ENCODE data around the gene ENC1.
A peak's percentile ranks its signal among the peaks of the same experiment; 100 is the strongest.

The ENC1 gene

GRCh38 chr5:74608736-74609601 is 31.6 kb downstream of the ENC1 start:
- DNase-seq (ENCODE audit: low read depth in 2 of 2): no peak

- no peak for DNase-seq (ENCODE audit: low read depth in 2 of 2)
Observed at GRCh38 chr5:74605759-74606158, 34.8 kb downstream of the ENC1 start.

- DNase-seq (ENCODE audit: low read depth in 2 of 2): no peak
Observed at GRCh38 chr5:74603376-74603775, 37.2 kb downstream of the ENC1 start.

- no peak for DNase-seq (ENCODE audit: low read depth in 2 of 2)
Observed at GRCh38 chr5:74599148-74599547, 41.4 kb downstream of the ENC1 start.

- no peak for DNase-seq (ENCODE audit: low read depth in 2 of 2)
Observed at GRCh38 chr5:74598731-74599130, 41.8 kb downstream of the ENC1 start.

GRCh38 chr5:74596927-74597326 is 43.6 kb downstream of the ENC1 start:
- no peak for DNase-seq (ENCODE audit: low read depth in 2 of 2)

- DNase-seq (ENCODE audit: low read depth in 2 of 2): no peak
Observed at GRCh38 chr5:74595143-74595925, 45.2 kb downstream of the ENC1 start.

GRCh38 chr5:74594137-74595040 is 46.1 kb downstream of the ENC1 start:
- no peak for DNase-seq (ENCODE audit: low read depth in 2 of 2)

GRCh38 chr5:74589204-74590056 is 51.1 kb downstream of the ENC1 start:
- no peak for DNase-seq (ENCODE audit: low read depth in 2 of 2)

GRCh38 chr5:74588415-74588814 is 52.1 kb downstream of the ENC1 start:
- no peak for DNase-seq (ENCODE audit: low read depth in 2 of 2)

GRCh38 chr5:74587890-74588289 is 52.6 kb downstream of the ENC1 start:
- DNase-seq (ENCODE audit: low read depth in 2 of 2): no peak

- no peak for DNase-seq (ENCODE audit: low read depth in 2 of 2)
Observed at GRCh38 chr5:74587300-74587699, 53.2 kb downstream of the ENC1 start.

GRCh38 chr5:74586856-74587255 is 53.7 kb downstream of the ENC1 start:
- DNase-seq (ENCODE audit: low read depth in 2 of 2): no peak

GRCh38 chr5:74582853-74583252 is 57.7 kb downstream of the ENC1 start:
- no peak for DNase-seq (ENCODE audit: low read depth in 2 of 2)

GRCh38 chr5:74581988-74582365 is 58.6 kb downstream of the ENC1 start:
- DNase-seq (ENCODE audit: low read depth in 2 of 2): no peak

GRCh38 chr5:74580729-74581109 is 59.8 kb downstream of the ENC1 start:
- no peak for DNase-seq (ENCODE audit: low read depth in 2 of 2)

- peak; percentile 26 to 28 for DNase-seq (ENCODE audit: low read depth in 2 of 2)
Observed at GRCh38 chr5:74579215-74579614, 61.3 kb downstream of the ENC1 start.

- no peak for DNase-seq (ENCODE audit: low read depth in 2 of 2)
Observed at GRCh38 chr5:74578356-74579044, 62.0 kb downstream of the ENC1 start.

All from stimulated activated CD8-positive, alpha-beta memory T cell treated with anti-CD3 and anti-CD28 coated beads, Interleukin-7, amount 100 ng/mL, for 4 hours (primary cell).